ENCODE results near the gene NAXE. TPM values are rescaled to one million over a fixed set of nuclear protein-coding genes. Genes with fewer than 3 reads are reported as not detected.
A peak's percentile ranks its signal among the peaks of the same experiment; 100 is the strongest.

NAXE gene
- total RNA-seq, 4 donors from 2014 or later, result 25.1 to 104 (median 77.5) TPM

DNA sequence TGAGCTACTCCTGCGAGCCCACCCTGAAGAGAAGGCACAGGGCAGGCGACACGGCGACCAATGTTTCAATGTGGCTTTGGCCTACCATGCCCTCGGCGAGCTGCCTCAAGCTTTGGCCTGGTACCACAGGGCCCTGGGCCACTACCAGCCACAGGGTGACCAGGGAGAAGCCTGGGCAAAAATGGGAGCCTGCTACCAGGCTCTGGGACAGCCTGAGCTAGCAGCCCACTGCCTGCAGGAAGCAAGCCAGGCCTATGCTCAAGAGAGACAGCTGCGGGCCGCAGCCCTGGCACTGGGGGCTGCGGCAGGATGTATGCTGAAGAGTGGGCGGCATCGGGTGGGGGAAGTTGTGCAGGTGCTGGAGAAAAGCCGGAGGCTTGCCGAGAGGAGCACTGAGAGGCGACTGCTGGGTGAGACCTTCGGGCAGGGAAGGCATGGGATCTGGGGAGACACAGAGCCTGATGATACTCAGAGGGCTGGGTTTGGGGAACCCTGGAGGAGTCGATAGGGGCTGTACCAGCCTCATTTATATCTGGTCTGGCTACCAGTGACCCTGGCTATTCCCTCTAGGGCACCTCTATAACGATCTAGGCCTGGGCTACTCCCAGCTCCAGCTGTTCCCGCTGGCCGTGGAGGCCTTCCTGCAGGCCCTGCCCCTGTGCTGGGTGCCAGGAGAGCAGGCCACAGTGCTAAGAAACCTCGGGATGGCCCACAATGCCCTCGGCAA lies 9.8 kb upstream of the NAXE start:
- TF ChIP-seq POLR2AphosphoS5 (IDR thresholded peaks at IDR 0.05) (no peak), CTCF (IDR thresholded peaks at IDR 0.05) (no peak), EP300 (IDR thresholded peaks at IDR 0.05; ENCODE audit: low read depth) (no peak), POLR2A (IDR thresholded peaks at IDR 0.05) (no peak)
- Histone ChIP-seq H3K4me3 (no peak overlapping the region), H3K36me3 (no peaks in the 10 kb centered on the region), H3K9me3 (no peaks in the 10 kb centered on the region), H3K27ac (no peak overlapping the region), H3K27me3 (no peaks in the 10 kb centered on the region), H3K4me1 (peaks cover 0 to 3% (median 0%) of the 10 kb centered on the region in 4 donors)
- in situ Hi-C loops (cut with MboI; ENCODE audit: low pct_ligation_motif_present in 1 of 4, low pct_unique_long_range_greater_than_20kb in 1 of 4, low sequenced_read_pairs in 3 of 4) (no loop called here), intact Hi-C loops (cut with DNase I; ENCODE audit: low total_unique reads) (no loop called here)
- DNase-seq, result no peak
- 83% methylated on average over 21 of the region's 21 CpGs; no CpG with 5 or more reads in 1 of the 2 donors for WGBS, 2 donors (ENCODE audit: low coverage in 1 of 2)

DNA sequence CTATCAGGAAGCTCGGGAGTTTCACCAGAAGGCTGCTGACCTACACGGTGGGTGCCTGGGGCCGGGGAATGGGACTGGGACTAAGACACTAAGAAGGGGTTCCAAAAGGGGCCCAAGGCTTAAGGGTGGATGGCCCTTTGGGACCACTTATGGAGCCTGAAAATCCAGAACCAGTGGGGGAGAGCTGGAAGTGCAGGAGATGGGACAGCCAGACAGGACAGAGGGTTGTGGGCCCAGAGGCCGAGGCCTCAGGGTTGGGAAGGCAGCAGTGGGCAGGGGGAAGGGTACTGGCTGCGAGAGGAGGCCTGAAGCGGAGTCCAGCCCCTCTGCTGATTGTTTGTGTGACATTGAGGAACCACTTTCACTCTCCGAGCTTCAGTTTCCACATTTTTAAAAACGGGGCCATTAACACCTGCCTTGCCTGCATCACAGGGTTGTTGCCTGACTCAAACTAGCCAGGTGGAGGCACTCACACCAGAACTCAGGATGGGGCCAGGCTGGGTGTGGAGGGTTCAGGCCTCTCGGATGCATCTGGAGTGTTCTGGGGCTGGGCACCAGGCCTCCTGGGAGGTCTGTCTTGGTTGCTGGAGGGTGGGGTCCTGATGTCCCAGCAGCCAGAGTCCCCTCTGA lies 9.1 kb upstream of the NAXE start:
- intact Hi-C loops (cut with DNase I; ENCODE audit: low total_unique reads), result no loop called here
- H3K4me3 ChIP-seq, result no peak overlapping the region
- DNase-seq, result no peak

DNA sequence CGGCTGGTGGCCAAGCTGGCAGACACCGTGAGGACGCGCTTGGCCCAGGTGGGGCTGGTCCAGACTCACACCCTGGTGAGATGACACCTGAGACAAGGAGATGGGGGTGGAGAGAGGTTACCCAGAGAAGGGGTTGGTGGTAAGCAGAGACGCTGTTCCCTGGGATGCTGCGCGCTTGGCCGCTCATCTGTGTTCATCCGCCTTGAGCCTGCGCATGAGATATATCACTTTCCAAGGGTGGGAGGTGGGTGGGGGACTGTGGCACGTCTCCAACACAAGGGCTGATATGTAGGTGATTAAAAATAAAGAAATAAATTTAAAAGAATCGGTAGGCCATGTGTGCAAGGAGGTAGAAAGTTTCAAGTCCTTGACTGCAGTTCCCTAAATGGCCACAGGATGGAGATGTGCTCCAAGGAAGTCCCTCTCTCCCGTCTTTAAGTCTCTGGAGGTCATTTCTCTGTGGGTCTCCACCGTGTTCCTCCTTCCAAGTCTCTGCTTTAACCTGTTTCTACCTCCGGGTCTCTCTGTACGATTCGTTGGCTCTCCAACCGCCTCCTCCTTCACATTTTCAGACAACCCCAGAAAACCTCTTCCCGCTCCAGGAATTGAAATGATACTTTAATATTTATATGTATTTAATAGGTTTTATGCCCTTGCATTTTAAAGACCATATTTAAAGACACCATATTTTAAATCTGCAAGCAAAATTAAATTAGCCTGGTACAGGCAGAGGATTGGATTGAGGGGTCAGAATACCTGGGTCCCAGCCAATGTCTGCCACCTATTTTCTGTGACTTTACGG lies 7.6 kb upstream of the NAXE start:
- DNase-seq, result peak; percentile 86
- Histone ChIP-seq H3K4me1 (peaks cover 0 to 3% (median 0%) of the 10 kb centered on the region in 4 donors), H3K27me3 (no peaks in the 10 kb centered on the region), H3K9me3 (no peaks in the 10 kb centered on the region), H3K27ac (no peak overlapping the region), H3K4me3 (no peak overlapping the region), H3K36me3 (no peaks in the 10 kb centered on the region)
- WGBS, 2 donors (ENCODE audit: low coverage in 1 of 2), result 53 to 56% methylated on average over 19 to 20 of the region's 20 CpGs
- in situ Hi-C loops (cut with MboI; ENCODE audit: low pct_ligation_motif_present in 1 of 4, low pct_unique_long_range_greater_than_20kb in 1 of 4, low sequenced_read_pairs in 3 of 4), result no loop called here
- intact Hi-C loops (cut with DNase I; ENCODE audit: low total_unique reads), result no loop called here
- TF ChIP-seq POLR2A (IDR thresholded peaks at IDR 0.05) (no peak), CTCF (IDR thresholded peaks at IDR 0.05) (peak; percentile 90 to 97 (median 96))

More for the DNA sequence above, 9.1 kb upstream of the NAXE start:
- 86% methylated on average over 9 of the region's 9 CpGs; no CpG with 5 or more reads in 1 of the 2 donors for WGBS, 2 donors (ENCODE audit: low coverage in 1 of 2)
- TF ChIP-seq POLR2AphosphoS5 (IDR thresholded peaks at IDR 0.05) (no peak), EP300 (IDR thresholded peaks at IDR 0.05; ENCODE audit: low read depth) (no peak), POLR2A (IDR thresholded peaks at IDR 0.05) (no peak), CTCF (IDR thresholded peaks at IDR 0.05) (no peak)
- Histone ChIP-seq H3K36me3 (no peaks in the 10 kb centered on the region), H3K27ac (no peak overlapping the region), H3K9me3 (no peaks in the 10 kb centered on the region), H3K4me1 (peaks cover 0 to 3% (median 0%) of the 10 kb centered on the region in 4 donors), H3K27me3 (no peaks in the 10 kb centered on the region)
- in situ Hi-C loops (cut with MboI; ENCODE audit: low pct_ligation_motif_present in 1 of 4, low pct_unique_long_range_greater_than_20kb in 1 of 4, low sequenced_read_pairs in 3 of 4), result no loop called here

DNA sequence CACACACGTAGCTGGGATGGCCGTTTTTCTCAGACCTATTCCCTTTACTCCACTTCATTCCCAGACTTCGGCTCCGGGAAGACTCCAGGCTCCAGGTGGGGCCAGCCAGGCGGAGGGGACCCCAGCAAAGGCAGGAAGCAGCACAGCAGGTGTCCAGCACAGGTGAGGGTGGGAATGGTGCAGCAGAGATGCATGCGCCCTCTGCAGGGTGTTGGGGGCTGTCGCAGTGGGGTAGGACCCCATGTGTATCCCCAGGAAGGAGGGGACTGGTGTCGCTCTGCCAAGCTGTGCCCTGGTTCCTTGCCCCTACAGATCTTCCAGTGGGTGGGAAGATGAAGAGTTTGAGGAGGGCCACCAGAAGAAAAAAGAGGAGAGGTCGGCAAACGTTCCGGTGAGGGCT lies 6.8 kb upstream of the NAXE start:
- H3K4me3 ChIP-seq, result no peak overlapping the region
- intact Hi-C loops (cut with DNase I; ENCODE audit: low total_unique reads), result no loop called here
- no peak for TF ChIP-seq POLR2A (IDR thresholded peaks at IDR 0.05)
- TF ChIP-seq EP300 (IDR thresholded peaks at IDR 0.05; ENCODE audit: low read depth), result no peak
- TF ChIP-seq CTCF (IDR thresholded peaks at IDR 0.05), result no peak
- TF ChIP-seq POLR2AphosphoS5 (IDR thresholded peaks at IDR 0.05), result no peak
- DNase-seq, result no peak
- H3K9me3 ChIP-seq, result no peaks in the 10 kb centered on the region
- H3K27me3 ChIP-seq, result no peaks in the 10 kb centered on the region
- 58% methylated on average over 11 of the region's 11 CpGs; no CpG with 5 or more reads in 1 of the 2 donors for WGBS, 2 donors (ENCODE audit: low coverage in 1 of 2)
- H3K4me1 ChIP-seq, result peaks cover 0 to 3% (median 0%) of the 10 kb centered on the region in 4 donors
- in situ Hi-C loops (cut with MboI; ENCODE audit: low pct_ligation_motif_present in 1 of 4, low pct_unique_long_range_greater_than_20kb in 1 of 4, low sequenced_read_pairs in 3 of 4), result no loop called here
- no peaks in the 10 kb centered on the region for H3K36me3 ChIP-seq
- no peak overlapping the region for H3K27ac ChIP-seq
